WI38 (cell line): ENCODE measurements around the gene EDC3.

Experiments used
- H3K4me3 ChIP-seq: 2 replicates; pipeline ENCODE4 v1.5.1; 2011; ENCODE audit warnings: low read depth, mild to moderate bottlenecking, control low read depth, low read length
- TF ChIP-seq, protein P1 (sequence below): IDR thresholded peaks from 2 replicates; pipeline ENCODE4 v1.5.1; 2012; ENCODE audit warnings: low read depth, mild to moderate bottlenecking, control low read depth, low read length

The EDC3 gene

DNA sequence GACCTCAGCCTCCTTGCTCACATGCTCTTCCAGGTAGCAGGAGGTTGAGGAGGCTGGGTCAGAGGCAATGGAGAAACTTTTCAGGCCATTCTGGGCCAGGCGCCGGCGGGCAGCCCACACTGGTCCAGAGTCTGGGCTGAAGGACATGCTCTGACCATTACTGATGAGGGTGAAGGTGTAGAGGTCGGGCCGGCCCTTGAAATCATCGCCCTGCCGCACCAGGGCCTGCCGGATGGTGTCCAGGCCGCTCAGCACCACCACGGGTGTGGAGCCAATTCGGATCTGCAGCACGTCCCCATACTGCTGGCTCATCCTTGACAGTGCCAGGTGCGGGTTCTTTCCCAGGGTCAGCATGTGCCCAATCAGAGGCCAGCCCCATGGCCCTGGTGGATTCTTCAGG, 26.8 kb upstream of the EDC3 start:
- H3K4me3 ChIP-seq: no peak overlapping the region
- TF ChIP-seq, protein P1, sequence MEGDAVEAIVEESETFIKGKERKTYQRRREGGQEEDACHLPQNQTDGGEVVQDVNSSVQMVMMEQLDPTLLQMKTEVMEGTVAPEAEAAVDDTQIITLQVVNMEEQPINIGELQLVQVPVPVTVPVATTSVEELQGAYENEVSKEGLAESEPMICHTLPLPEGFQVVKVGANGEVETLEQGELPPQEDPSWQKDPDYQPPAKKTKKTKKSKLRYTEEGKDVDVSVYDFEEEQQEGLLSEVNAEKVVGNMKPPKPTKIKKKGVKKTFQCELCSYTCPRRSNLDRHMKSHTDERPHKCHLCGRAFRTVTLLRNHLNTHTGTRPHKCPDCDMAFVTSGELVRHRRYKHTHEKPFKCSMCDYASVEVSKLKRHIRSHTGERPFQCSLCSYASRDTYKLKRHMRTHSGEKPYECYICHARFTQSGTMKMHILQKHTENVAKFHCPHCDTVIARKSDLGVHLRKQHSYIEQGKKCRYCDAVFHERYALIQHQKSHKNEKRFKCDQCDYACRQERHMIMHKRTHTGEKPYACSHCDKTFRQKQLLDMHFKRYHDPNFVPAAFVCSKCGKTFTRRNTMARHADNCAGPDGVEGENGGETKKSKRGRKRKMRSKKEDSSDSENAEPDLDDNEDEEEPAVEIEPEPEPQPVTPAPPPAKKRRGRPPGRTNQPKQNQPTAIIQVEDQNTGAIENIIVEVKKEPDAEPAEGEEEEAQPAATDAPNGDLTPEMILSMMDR: no peak

DNA sequence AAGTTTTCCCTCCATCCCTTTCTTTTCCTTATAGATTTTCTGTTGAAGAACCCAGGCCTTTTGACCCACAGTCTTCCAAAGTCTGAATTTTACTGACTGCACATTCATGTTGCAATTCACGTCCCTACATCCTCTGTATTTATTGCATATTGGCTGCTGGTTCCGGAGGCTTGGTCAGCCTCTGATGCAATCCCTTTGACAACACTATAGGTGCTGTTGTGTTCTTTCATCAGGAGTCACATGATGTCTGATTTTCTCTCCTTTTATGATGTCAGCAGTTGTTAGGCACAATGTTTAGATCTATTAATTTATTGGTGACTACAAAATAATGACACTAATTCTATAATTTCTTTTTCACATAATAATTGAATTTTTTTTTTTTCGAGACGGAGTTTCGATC, 20.8 kb upstream of the EDC3 start:
- TF ChIP-seq, protein P1: no peak
- no peak overlapping the region for H3K4me3 ChIP-seq

DNA sequence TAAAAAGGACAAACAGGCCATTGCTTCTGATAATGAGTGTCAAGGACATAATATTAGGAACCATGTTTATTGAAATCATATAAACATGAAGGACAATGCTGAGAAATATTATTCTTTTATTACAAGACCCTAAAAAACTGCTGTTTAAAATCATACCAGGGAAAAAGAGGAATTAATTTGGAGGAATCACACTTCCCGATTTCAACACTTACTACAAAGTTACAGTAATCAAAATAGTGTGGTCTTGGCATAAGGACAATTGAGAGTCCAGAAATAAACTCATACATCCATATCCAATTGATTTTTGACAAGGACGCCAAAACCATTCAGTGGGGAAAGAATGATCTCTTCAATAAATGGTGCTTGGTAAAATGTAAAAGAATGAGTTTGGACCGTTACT, 16.5 kb upstream of the EDC3 start:
- TF ChIP-seq, protein P1: no peak
- H3K4me3 ChIP-seq: no peak overlapping the region

DNA sequence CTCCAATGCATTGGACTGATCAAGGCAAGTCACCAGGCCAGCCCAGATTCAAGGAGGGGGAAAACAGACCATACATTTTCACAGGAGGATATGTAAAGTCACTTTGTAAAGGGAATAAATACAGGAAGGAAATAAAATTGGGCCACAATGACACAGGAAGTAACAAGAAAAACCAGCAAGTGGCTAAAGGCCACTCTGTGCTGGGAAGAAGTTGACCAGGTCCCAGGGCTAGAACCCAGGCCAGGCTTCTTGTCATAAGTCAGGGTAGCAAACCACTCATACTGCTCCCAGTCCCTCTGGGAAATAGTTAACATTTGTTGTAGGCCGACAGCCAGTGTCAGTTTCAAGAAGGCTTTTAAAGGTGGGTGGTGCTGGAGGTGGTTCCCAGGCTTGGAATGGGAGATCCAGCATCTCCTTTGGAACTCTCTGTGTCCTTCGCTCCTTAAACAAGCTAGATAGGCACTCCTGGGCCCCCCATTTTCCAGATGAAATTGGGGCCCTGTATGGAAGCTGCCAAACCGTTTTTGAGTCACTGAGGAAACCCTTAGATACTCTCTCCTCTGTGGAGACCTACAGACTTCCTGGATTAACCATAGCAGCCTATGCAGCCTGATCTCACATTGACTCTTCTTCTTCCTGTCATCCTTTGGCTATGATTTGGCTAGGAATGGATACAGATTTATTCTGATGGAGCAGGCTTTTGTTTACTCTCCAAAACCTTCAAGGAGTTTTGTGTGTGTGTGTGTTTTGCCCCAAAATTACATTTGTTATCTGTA, 14.7 kb upstream of the EDC3 start:
- TF ChIP-seq, protein P1: no peak
- H3K4me3 ChIP-seq: no peak overlapping the region

DNA sequence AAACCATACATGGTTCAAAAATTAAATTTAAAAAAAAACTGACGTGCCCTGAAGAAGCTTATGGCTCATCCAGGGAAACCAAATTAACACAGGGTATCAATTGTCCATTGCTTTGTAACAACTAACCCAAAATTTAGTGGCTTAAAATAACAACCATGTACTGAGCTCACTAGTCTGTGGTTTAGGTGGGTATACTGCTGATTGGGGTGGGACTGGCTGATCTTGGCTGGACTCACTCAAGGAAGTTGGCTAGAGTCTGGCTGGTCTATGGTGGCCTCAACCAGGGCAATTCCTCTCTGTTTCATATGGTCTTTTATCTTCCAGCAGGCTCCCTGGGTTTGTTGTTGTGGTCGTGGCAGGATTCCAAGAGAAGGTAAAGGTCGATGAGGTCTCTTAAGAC, 14.1 kb upstream of the EDC3 start:
- TF ChIP-seq, protein P1: no peak
- H3K4me3 ChIP-seq: no peak overlapping the region

DNA sequence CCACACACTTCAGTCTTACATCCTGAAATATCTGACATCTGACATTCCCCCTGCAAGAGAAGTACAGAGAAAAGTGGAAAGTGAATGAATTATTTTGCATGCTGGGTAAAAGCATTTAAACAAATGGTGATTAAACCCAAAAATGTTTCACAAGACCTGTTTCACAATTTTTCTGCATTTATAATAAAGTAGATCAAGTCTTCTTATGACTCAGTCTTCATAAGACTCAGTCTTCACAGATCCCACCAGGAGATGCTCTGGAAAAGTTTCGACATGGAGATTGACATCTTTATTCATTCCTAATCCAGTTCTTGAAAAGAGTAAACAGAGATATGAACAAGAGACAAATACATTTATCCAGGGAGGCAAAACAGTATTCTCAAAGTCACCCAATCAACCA, 13.2 kb upstream of the EDC3 start:
- TF ChIP-seq, protein P1: no peak
- no peak overlapping the region for H3K4me3 ChIP-seq

DNA sequence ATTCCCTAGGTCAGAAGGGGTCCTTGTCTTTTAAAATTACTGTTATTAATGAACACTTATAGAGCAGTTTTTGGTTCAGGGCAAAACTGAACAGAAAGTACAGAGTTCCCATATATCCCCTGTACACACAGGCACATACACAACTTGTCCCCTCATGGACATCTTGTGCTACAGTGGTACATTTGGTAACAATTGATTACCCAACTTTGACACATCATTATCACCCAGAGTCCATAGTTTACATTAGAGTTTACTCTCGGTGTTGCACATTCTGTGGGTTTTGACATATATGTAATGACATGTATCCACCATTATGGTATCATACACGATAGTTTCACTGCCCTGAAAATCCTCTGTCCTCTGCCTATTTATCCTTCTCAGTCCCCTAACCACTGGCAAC, 984 bp upstream of the EDC3 start:
- TF ChIP-seq, protein P1: no peak
- H3K4me3 ChIP-seq: peak overlapping the region; percentile 92
